Globus pallidus (tissue), 1 donor: Measurements from ENCODE around the gene GABBR1.

Source experiments
- DNase-seq: peaks from one replicate; pipeline ENCODE4 v3.0.0-alpha.2; 2015; ENCODE audit warnings: low spot score

The GABBR1 gene

GRCh38 chr6:29653452-29654038 is 20.6 kb upstream of the GABBR1 start:
- peak; percentile 92 for DNase-seq

GRCh38 chr6:29652198-29652584 is 19.2 kb upstream of the GABBR1 start:
- DNase-seq, result no peak

- peak; percentile 64 for DNase-seq
Measured at GRCh38 chr6:29651413-29652197, 18.6 kb upstream of the GABBR1 start.

- peak; percentile 99 for DNase-seq
Measured at GRCh38 chr6:29649701-29650673, 17.0 kb upstream of the GABBR1 start.

GRCh38 chr6:29647927-29648642 is 15.1 kb upstream of the GABBR1 start:
- DNase-seq, result peak; percentile 56

GRCh38 chr6:29641430-29642148 is 8.6 kb upstream of the GABBR1 start:
- no peak for DNase-seq

GRCh38 chr6:29637247-29637646 is 4.3 kb upstream of the GABBR1 start:
- no peak for DNase-seq

- no peak for DNase-seq
Measured at GRCh38 chr6:29633534-29633905, 537 bp upstream of the GABBR1 start.

- peak; percentile 44 for DNase-seq
Measured at GRCh38 chr6:29631860-29632731, 887 bp downstream of the GABBR1 start.

GRCh38 chr6:29631209-29631810 is 1.7 kb downstream of the GABBR1 start:
- DNase-seq, result no peak

- DNase-seq, result no peak
Measured at GRCh38 chr6:29630315-29630714, 2.7 kb downstream of the GABBR1 start.

GRCh38 chr6:29629571-29629970 is 3.4 kb downstream of the GABBR1 start:
- no peak for DNase-seq

- peak; percentile 60 for DNase-seq
Measured at GRCh38 chr6:29628419-29629281, 4.3 kb downstream of the GABBR1 start.

GRCh38 chr6:29627755-29628418 is 5.1 kb downstream of the GABBR1 start:
- peak; percentile 47 for DNase-seq

GRCh38 chr6:29626948-29627754 is 5.8 kb downstream of the GABBR1 start:
- DNase-seq, result no peak

GRCh38 chr6:29625337-29625930 is 7.5 kb downstream of the GABBR1 start:
- no peak for DNase-seq

GRCh38 chr6:29624520-29624961 is 8.4 kb downstream of the GABBR1 start:
- DNase-seq, result no peak
